Islet precursor cell (in vitro differentiated cells): ENCODE measurements around the gene SOHLH2.

ENCODE experiments used
- DNase-seq: peaks from one replicate; pipeline ENCODE4 v3.0.0-alpha.2; 2018

SOHLH2 gene, protein sequence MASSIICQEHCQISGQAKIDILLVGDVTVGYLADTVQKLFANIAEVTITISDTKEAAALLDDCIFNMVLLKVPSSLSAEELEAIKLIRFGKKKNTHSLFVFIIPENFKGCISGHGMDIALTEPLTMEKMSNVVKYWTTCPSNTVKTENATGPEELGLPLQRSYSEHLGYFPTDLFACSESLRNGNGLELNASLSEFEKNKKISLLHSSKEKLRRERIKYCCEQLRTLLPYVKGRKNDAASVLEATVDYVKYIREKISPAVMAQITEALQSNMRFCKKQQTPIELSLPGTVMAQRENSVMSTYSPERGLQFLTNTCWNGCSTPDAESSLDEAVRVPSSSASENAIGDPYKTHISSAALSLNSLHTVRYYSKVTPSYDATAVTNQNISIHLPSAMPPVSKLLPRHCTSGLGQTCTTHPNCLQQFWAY

DNA sequence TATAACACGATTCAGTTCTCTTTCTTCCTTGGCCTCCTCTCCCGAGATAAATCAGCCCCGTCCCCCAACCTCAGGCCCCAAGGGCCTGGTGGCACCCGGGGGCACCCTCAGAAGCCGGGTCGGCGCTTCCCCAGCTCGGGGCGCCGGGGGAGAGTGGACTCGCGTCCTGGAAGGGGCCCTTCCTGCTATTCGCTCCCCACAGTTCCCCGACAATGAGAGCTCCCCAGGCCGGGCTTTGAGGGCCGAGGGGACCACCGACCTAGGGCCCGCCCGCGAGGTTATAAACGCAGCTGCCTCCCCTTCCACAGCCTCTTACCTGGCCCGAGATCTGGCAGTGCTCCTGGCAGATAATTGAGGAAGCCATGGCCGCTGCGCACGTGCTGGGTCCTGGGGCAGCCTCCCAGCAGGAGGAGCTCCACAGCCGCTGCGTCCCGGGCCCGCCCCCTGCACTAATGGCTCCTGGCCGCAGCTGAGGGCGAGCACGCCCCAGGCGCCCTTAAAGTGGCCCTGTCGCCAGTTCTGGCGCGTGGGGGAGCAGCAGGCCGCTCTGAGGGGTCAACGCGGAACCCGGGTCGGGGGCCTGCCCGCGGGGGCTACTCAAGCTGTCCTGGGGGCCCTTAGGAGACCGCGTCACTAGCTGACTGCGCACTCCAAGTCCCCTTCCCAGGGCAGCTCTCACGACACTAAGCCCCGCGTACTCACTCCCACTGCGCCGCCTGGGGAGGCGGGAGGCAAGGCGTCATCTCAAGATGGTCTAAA lies at the start of gene SOHLH2:
Gene SOHLH2 (minus strand): TSS at position 394 of the 759 bp plus-strand sequence. CDS start 30 bp downstream, at position 364.
- no peak for DNase-seq

DNA sequence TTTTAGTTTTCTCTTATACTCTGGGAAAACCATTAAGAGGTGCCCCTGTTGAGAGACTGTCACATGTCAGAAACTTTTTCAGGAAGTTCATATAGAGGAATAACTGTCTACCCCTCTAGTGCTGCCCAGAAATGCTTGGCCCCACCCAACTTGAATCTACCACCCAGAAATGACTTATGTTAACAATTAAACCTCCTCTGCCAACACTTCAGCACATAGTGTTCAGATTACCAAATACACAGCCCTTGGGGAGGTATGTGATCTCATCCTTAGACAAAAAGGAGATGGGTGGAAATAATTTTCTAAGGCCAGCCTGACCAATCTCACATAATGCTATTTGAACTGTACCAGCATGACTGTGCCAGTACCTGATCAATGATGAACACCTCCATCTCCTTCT lies 47.6 kb upstream of the SOHLH2 start:
- DNase-seq, result no peak

GRCh38 chr13:36261011-36261410 lies 46.7 kb upstream of the SOHLH2 start:
- DNase-seq, result no peak

DNA sequence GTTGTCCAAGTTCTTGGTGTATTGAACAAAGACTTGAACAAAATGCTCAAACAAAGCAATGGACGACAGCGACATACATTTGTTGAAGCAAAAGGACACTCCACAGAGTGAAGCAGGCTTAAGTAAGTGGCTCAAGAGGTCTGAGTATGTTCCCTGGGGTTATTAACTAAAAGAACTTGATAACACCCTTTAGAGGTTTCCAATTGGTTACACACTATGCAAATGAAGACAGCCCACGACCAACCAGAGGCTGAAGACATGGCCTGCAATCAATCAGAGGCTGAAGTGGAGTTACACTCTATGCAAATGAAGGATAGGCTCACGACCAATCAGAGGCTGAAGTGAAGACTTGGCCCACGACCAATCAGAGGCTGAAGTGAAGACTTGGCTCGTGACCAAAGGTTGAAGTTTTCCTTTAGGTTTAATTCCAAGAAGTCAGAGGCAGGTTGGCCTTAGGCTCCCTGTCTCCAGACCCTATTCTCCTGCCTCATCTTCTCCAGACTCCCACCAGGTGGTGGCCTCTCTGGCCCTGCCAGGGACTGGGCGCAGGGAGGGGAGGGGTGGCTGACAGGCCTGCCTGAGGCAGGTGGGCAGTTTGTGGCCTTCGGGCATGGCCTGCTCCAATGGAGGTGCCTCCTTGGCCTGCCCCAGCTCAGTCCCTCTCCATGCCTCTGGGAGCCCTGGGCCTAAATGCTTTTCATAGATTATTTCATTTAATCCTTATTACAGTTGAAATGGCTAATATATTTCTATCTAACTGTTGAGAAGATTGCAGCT lies 45.2 kb upstream of the SOHLH2 start:
- DNase-seq, result no peak

DNA sequence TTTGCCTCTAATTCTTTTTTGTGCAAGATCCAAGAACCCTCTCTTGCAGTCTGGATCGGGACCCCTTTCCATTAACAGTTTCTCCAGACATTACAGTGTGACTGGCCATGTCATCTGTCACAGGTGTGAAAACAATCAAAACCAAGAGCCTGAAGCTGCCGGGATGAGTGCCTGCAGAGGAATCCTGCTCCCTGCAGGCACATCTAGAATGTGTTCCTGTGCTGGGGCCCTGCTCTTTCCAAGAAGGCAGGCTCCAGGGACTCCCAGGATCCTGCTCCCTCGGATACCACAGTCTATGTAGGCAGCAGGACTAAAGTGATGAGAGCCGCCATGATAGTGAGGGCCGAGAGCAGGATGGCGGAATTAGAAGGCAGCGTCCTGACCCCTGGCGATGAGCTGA lies 44.5 kb upstream of the SOHLH2 start:
- no peak for DNase-seq

DNA sequence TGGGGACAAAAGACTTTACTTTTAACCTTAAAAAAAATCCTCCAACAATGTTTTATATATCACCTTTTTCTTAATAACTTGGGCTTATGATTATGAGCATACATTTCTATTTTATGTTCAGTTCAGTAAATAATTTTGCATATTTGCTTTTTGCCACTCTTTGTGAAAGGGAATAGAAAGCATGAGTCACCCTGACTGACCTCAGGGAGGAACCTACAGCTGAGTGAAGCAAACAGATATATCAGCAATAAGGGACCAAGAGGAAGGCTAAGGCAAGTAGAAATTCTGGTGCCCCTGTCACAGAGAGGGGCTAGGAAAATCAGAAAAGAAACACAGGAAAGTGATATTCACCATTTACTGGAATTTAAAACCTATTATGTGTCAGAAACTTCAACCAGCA lies 37.2 kb upstream of the SOHLH2 start:
- DNase-seq, result no peak

- DNase-seq, result no peak
Observed at GRCh38 chr13:36251017-36251416, 36.7 kb upstream of the SOHLH2 start.

GRCh38 chr13:36248700-36249099 lies 34.3 kb upstream of the SOHLH2 start:
- DNase-seq, result no peak

DNA sequence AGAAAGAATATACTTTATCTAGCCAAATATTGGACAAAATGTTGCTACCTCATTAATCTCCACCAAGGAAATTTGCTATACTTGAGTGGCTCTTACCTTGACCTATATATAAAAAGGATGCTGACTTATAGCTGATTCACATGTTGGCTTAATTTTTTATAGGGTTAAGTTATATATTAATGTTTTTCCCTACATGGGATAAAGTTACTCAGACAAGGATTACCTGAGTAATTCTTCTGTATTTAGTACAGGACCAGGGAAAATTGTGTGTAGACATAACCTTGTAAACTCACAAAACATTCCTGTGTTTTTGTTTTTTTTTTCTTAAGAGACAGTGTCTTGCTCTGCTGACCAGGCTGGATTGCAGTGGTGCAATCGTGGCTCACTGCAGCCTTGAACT lies 30.6 kb upstream of the SOHLH2 start:
- no peak for DNase-seq

DNA sequence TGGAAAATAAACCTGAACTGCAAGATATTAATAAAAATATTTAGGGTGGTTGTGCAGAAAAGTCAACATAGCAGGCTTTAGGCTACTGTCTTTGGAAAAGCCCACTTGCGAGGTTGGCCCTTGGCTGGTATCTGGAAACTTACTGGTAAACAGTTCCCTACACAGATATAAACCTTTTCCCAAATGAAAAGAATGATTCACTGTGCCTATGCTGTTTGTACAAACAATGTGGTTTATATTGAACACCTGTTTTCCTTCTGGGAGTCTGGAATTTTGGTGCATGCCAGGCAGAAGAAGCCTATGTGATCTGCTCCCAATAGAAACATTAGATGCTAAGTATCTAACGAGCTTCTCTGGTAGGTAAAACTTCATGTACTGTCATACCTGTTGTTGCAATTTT lies 29.7 kb upstream of the SOHLH2 start:
- no peak for DNase-seq

DNA sequence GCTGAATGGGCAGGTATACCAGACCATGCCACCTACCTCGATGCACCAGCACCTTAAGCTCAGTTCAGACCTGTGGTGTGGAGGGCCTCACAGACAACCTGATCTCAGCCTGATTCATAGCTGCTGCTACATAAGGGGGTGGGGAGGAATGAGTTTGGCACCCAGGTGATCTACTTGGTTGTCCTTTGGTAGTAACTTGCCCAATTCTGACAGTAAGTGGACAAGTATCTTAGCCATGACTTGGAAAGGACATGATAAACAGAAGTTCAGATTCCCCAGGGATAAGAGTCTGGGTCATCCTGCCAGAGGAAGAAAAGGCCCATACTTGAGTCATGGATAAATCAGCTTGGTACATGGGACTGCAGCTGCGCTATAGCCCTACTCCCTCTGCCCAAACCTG lies 28.4 kb upstream of the SOHLH2 start:
- DNase-seq, result no peak

- no peak for DNase-seq
Observed at GRCh38 chr13:36231236-36231635, 16.9 kb upstream of the SOHLH2 start.

DNA sequence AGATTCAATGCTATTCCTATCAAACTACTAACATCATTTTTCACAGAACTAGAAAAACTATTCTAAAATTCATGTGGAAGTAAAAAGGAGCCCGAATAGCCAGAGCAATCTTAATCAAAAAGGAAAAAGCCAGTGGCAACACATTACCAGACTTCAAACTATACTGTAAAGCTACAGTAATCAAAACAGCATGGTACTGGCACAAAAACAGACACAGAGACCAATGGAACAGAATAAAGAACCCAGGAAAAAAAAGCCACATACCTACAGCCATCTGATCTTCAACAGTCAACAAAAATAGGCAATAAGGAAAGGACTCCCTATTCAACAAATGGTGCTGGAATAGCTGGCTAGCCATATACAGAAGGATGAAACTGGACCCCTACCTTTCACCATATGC lies 10.4 kb upstream of the SOHLH2 start:
- DNase-seq, result no peak

DNA sequence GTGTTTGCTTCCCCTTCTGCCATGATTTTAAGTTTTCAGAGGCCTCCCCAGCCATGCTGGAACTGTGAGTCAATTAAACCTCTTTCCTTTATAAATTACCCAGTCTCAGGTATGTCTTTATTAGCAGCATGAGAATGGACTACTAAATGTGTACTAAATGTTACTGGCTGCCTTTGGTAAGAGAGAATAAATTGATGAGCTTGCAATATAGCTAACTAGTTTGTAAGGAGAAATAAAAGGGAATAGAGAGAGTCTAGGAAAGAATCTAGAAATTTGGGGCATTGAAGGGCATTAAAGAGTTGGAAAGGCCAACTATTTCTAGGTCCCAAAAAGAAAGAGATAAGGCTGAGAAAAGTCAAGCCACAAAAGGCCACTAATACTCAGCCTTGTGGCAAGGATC lies 5.5 kb upstream of the SOHLH2 start:
- no peak for DNase-seq

- no peak for DNase-seq
Observed at GRCh38 chr13:36217456-36217855, 3.1 kb upstream of the SOHLH2 start.

GRCh38 chr13:36212789-36213188 lies 1.6 kb downstream of the SOHLH2 start:
- DNase-seq, result no peak

DNA sequence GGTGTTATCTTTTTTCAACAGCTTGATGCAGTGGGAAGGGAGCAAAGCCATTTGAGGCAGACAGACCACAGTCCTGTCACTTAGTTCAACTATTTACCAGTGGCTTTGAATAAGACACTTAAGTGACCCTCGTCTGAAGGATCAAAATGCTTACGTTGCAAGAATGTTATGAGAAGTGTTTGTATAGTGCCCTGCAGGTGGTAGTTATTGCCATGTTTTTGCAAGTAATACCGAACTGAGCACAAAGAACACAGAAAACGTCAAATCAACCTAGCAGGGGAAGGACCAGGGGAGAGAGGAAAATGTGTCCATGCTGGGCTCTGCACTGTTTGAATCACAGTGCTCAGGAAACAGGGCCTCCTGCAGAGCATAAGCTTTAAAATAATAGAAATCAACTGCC lies 2.8 kb downstream of the SOHLH2 start:
- no peak for DNase-seq

GRCh38 chr13:36210738-36211137 lies 3.6 kb downstream of the SOHLH2 start:
- DNase-seq, result no peak

DNA sequence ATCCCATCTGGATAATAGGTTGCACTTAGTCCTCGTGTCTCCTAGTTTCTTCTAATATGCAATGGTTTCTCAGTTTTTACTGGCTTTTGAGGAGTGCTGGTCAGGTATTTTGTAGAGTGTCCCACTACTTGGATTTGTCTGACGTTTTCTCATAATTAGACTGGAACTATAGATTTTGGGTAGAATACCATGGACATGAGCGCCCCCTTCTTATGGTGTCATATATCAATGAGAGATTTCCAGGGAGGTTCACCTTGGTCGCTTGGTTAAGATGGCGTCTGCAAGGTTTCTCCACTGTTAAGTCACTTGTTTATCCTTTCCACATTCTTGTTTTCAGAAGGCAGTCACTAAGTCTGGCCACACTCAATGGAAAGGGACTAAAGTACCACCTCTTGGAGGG lies 6.7 kb downstream of the SOHLH2 start:
- DNase-seq, result no peak

DNA sequence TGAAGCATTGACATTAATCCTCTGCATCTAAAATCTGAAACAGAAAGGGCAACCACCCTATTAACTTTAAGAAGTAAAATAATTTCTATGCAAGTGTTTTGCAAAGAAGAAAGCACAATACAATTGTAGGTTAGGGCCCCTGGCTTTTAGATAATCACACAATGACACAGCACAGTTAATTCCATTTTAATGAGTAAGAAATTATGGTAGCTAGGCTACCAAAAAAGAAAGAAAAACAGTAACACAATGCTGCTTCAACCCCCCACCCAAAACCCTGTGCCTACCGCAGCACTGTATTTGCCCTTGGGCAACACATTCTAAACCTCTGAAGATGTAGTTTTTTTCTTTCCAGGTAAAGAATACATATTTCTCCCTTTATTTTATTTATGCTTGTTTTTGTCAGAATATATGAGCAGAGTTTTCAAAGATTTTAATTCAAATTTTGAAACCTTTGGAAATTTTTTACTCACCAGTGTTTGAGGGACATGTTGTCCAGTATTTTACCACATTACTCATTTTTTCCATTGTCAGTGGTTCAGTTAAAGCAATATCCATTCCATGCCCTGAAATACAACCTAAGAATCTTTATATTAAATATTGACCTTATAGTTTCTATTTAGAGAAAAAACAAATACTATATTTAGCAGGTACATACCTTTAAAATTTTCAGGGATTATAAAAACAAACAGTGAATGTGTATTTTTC lies 21.1 kb downstream of the SOHLH2 start:
- DNase-seq, result no peak

GRCh38 chr13:36192166-36192565 lies 22.2 kb downstream of the SOHLH2 start:
- DNase-seq, result no peak

DNA sequence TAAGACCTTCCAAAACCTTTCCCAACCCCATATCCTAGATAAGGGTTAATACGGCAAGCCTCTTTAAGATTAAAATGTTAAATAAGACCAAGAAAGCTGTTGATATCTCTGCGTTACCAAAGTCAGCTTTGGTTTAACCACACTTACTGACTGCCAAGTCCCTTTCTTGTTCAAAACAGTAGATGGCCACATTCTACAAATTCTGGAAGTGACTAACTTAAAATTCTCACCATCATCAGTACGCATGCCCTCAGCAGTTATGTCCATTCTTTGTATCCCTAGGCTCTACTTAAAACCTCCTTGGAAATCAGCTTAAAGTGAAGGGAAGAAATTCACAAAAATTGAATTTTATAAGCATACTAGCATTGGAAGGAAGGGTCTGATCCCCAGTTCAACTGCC lies 23.6 kb downstream of the SOHLH2 start:
- no peak for DNase-seq

DNA sequence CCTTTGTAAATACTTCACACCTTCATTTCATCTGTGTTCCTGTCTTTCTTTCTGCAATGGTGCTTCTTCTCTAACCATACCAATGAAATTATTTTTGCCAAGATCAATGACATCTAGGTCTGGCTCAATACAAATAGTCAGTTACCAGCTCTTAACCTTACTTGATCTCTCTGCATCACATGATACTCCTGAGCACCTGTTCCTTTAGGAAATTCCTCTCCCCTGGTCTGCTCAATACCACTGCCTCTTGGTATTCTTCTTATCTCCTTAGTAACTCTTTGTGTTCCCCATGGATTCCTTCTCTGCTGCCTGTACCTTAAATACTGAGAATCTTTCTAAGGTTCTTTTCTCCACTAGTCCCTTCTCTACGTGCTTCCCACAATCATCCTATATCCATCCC lies 25.9 kb downstream of the SOHLH2 start:
- no peak for DNase-seq
